GM21528 (cell line): ENCODE results near the gene TNFRSF8.

ENCODE experiments used
- ATAC-seq: cut with Tn5 transposase; IDR thresholded peaks from one replicate; pipeline ENCODE4 v1.9.1; 2021; ENCODE audit warnings: mild to moderate bottlenecking, moderate library complexity; ENCODE audit not compliant: unreplicated experiment, low FRiP score

Gene TNFRSF8

GRCh38 chr1:12059722-12060464, 3.2 kb upstream of the TNFRSF8 start:
- no peak for ATAC-seq

DNA sequence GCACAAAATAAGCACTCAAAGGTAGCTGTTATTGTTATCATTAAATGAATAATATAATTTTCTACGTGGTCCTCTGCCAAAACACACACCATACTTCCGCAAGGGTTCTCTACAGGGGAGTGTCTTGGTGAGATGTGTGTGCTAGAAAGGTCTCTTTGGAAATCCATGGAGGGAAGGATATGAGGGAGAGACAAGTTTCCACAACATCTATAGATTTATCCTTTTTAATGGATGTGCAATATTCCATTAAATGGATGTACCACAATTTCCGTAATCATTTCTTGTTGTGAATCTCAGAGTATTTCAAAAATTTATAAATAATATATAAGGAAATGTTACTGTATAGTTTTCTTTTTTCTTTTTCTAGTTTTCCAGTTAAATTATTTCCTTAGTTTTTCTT, 2.6 kb upstream of the TNFRSF8 start:
- no peak for ATAC-seq

DNA sequence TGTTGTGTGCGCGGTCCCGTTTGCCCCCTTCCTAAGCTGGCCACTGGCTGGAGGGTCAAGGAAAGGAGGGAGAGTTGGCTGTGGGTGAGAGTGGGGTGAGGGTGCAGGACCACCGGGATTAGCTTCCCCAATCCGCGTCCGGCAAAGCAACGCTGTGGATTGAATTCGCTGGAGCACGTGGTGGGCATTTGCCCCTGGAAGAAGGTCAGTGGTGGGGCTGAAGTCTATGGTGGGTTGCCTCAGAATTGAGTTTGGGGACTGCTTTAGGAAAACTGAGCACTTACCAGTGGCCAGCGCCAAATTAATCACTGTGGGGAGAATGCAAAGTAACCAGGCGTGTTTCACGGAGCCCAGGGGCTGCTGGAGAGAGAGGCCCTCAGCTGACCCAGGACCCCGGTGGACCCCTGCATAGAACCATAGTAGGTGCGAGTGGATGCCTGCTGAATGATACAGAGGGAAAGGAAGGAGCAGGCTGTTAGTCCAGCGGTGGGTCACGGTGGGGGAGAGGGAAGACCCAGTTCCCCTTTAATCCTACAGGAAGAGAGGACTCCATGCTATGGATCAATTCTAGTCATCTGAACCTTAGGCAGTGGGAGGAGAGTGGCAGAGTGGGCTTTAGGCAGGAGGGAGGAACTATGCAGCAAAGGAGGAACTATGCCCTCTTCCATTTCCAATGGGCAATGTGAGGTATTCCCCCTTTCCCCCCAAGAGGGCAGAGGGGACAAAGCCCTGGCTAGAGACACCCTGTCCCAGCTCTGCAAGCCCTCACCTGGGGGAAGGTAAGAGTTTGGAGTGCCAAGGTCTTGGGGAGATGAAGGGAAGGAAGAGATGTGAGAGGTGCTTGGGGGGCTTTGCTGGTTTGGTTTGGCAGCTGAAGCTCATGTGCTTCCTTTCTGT, 1.2 kb downstream of the TNFRSF8 start:
- ATAC-seq: no peak

GRCh38 chr1:12065872-12066271, 2.8 kb downstream of the TNFRSF8 start:
- ATAC-seq: no peak

- ATAC-seq: no peak
Observed at GRCh38 chr1:12067900-12068821, 5.1 kb downstream of the TNFRSF8 start.

GRCh38 chr1:12069623-12070244, 6.6 kb downstream of the TNFRSF8 start:
- ATAC-seq: no peak

DNA sequence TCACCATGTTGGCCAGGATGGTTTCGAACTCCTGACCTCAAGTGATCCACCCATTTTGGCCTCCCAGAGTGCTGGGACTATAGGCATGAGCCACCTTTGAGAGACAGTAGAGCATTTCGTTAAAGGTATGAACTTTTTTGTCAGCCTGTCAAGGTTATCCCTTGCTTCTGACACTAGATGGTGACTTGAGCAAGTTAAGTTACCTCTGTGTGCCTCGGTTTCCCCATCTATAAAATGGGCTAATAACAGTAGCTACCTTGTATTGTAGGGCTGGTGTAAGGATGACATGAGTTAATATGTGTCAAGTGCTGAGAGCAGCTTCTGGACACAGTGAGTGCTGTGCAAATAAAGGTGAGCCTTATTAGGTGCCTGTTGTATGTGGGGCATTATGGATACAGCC, 8.8 kb downstream of the TNFRSF8 start:
- no peak for ATAC-seq

GRCh38 chr1:12072741-12073140, 9.6 kb downstream of the TNFRSF8 start:
- ATAC-seq: no peak

DNA sequence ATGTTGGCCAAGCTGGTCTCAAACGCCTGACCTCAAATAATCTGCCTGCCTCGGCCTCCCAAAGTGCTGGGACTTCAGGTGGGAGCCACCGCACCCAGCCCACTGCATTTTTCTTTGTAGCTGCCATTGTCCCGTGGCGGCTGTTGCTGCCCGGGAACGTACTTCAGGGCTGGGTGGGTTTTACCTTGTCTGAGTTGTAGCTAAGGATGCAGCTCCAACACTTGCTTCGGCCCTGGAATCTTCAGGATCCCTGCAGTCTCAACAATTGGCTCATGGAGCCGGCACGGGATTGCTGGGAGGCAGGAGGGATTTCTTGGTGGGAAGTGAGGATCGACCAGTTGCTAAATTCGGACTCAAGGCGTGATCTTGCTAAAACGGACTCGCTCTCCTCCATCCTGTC, 10.7 kb downstream of the TNFRSF8 start:
- no peak for ATAC-seq

DNA sequence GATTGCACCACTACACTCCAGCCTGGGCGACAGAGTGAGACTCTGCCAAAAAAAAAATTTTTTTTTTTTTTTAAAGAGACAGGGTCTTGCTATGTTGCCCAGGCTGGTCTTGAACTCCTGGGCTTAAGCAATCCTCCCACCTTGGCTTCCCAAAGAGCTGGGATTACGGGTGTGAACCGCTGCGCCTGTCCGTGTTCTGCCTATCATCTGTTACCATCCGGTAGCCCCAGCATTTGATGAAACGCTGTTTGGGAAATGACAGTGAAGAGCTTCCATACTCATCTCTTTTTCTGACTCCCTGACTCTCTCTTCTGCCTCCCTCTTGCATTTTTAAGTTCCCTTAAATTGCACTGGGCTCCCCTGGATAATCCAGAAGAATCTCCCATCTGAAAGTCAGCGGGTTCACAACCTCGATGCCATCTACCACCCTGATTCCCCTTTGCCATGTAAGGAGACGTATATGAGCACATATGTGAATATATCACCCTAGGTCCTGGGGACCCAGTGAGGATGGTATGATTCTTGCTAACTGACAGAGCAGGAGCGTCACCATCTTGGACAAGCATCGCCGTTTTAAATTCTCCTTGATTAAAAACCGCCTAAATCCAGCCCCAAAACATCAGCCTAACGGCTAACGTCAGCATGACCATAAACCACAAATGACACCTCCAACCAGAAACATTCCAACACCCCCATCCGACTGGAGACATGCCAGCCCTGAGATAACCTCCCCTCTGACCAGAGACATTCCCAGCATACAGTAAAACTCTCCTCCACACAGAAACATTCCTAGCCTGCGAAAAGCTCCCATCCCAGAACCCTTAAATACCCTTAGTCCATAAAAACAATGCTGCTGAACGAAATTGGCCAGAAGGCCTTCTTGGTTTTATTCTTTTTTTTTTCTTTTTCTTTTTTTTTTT, 12.4 kb downstream of the TNFRSF8 start:
- no peak for ATAC-seq

DNA sequence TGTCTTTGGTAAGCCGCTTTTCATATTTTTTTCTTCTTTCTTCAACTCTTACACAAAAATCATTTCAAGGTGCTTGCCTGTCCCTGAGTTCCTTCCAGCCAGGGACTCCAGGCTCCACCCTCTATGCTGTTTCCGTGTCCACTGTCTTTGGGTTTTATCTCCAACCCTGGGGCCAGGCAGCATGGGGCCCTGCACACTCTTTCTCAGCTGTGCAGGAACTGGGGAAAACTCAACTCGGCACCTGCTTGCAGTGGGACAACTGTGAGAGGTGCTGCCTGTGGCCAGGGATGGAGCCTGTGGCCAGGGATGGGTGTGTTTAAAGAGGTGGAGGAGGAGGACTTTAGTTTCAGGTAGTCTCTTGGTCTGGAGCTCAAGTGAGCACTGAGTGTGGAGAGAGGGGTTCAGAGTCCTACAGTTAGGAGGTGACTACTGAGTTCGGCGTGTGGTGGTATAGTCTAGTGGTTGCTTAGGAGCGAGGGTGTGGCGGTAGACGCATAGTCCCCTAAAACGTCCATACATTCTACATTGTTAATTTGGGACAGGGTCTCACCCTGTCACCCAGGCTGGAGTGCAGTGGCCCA, 13.4 kb downstream of the TNFRSF8 start:
- no peak for ATAC-seq

DNA sequence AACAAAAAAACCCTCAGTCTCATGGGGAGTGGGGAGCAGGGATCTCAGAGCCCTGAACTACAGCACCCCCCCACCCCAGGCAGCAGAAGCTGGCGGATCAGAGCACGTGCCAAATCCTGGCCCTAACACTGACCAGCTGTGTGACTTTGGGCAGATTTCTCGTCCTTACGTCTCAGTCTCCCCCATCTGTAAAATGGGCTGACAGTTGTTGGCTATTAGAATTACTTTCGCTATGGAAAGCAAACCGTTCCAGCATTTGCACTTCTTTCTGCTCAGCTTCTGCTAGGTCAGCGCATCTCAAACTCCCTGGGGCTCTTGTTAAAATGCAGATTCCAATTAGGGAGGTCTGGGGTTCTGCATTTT, 15.5 kb downstream of the TNFRSF8 start:
- ATAC-seq: no peak

- peak; percentile 57 for ATAC-seq
Observed at GRCh38 chr1:12078938-12079861, 16.1 kb downstream of the TNFRSF8 start.

DNA sequence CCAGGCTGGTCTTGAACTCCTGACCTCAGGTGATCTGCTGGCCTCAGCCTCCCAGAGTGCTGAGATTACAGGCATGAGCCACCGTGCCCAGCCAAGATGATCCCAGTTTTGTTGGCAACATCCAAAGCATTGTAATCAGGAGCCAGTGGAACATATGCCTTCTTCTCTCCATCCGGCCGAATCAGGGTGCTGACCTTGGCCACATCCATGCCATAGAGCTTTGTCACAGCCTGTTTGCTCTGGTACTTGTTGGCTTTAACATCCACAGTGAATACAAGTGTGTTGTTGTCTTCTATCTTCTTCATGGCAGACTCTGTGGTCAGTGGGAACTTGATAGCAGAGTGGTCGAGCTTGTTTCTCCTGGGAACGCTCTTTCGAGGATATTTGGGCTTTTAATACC, 17.1 kb downstream of the TNFRSF8 start:
- ATAC-seq: no peak

DNA sequence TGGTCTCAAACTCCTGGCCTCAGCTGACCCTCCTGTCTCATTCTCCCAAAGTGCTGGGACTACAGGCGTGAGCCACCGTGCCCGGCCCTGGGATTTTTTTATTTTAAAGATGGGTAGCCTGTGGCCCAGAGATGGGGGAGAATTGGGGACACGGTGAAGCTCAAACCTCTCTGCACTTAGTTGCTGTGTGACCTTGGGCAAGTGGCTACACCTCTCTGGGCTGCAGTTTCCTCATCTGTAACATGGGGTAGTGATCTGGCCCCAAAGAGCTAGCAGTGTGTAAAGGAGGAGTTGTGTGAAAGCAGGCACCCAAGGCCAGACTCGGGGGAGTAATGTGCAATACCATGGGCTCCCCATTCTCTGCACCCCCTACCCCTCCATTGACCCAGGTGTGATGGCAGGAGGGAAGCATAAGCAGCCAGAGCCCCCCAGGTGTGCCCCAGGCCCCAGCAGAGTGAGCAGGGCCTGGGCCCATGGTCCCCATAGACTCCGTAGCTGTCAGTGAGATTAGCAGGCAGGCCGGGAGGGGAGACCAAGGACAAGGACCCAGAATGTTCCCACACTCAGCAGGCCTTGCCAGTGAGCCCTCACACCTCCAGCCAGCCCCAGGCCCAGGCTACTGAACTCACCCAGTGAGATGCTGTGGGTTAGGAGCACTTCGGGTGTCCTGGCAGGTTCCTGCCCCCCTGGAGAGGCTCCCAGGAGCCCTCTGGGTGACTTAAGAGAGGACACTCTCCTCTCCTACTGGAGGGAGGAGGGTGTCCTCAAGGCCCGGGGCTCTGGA, 17.9 kb downstream of the TNFRSF8 start:
- no peak for ATAC-seq

DNA sequence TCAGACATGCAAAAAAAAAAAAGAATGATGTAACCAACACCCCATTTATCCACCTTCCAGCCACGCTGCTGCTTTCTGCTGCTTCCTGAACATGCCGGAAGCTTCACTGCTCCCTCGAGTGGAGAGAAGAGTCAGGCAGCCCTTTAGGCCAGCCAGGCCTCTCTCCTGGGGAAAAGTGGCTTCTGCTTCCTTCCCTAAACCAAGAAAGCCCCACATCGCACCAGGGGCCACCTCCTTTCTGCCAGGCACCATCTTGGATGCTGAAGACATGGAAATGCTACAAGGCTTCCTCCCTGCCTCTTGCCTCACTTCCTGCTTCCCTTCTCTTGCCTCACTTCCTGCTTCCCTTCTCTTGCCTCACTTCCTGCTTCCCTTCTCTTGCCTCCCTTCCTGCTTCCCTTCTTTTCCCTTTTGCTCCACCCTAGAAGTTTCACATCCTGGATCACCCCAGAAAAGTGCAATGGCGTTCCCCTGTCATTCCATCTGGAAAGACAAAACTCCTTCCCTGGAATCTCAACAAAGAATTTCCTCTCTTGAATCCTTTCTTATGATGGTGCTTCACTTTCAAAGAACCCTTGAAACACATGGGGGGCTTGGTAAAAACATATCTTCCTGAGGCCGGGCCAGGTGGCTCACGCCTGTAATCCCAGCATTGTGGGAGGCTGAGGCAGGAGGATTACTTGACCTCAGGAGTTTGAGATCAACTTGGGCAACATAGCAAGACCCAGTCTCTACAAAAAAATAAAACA, 18.7 kb downstream of the TNFRSF8 start:
- no peak for ATAC-seq
